ENCODE results near the gene CNTN4.

The CNTN4 gene

DNA sequence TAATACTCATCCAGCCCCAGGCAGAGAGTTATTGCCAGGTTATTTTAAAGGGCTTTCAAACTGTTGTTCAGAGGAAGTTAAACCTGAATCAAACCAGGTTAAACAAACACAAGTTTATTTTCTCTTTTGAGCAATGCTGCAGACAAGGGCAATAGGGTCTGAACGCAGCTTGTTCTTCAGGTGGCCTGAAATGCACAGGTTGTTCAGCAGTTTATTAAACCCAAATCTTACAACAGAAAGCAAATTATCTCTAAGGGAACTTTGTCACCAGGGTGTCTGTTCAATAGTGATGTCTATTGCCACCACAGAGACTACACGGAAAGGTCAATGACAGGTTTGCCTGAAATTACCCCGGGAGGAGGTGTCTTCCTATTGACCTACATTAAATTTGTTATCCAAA lies 877.5 kb downstream of the CNTN4 start:
- Histone ChIP-seq H3K9ac (ENCODE audit: low read length) (no peak overlapping the region), H3K27me3 (ENCODE audit: control insufficient read depth in 1 of 2, insufficient read depth in 1 of 2, low read length in 2 of 2) (no peaks in the 10 kb centered on the region), H2BK120ac (ENCODE audit: low read depth, low read length) (no peak overlapping the region), H3K4me3 (ENCODE audit: insufficient read depth in 1 of 2, low read depth in 1 of 2, low read length in 2 of 2) (no peak overlapping the region), H3K36me3 (ENCODE audit: control insufficient read depth in 1 of 2, insufficient read depth in 2 of 2, low read depth in 1 of 2, low read length in 2 of 2) (no peaks in the 10 kb centered on the region), H3K27ac (ENCODE audit: low read length, poor library complexity, severe bottlenecking) (no peak overlapping the region), H2BK12ac (ENCODE audit: low read length in 2 of 2) (no peak overlapping the region), H3K4me2 (ENCODE audit: low read length, poor library complexity, severe bottlenecking) (no peak overlapping the region), H2BK15ac (ENCODE audit: low read depth, poor library complexity, severe bottlenecking) (no peak overlapping the region), H3K14ac (ENCODE audit: low read length in 2 of 2) (no peak overlapping the region), H3K79me1 (replicated peaks; ENCODE audit: low read length, poor library complexity, severe bottlenecking) (no peaks in the 10 kb centered on the region), H3K23ac (ENCODE audit: low read length in 2 of 2) (no peak overlapping the region), H2AK5ac (ENCODE audit: low read length, severe bottlenecking) (no peak overlapping the region), H3K9me3 (ENCODE audit: control insufficient read depth, low read length) (no peaks in the 10 kb centered on the region), H2AFZ (ENCODE audit: low read depth, low read length) (no peak overlapping the region), H4K8ac (ENCODE audit: low read length) (no peak overlapping the region), H3K4me1 (ENCODE audit: control insufficient read depth, insufficient read depth, low read depth, low read length) (no peaks in the 10 kb centered on the region), H3K18ac (ENCODE audit: low read depth in 1 of 2, low read length in 2 of 2) (no peak overlapping the region), H4K91ac (ENCODE audit: low read length) (no peak overlapping the region), H2BK5ac (ENCODE audit: low read depth, low read length, poor library complexity, severe bottlenecking) (no peak overlapping the region), H3K4ac (ENCODE audit: low read depth in 1 of 2, low read length in 2 of 2) (no peak overlapping the region)
- DNase-seq = no peak
- 98% methylated on average over 3 of the region's 3 CpGs for WGBS

DNA sequence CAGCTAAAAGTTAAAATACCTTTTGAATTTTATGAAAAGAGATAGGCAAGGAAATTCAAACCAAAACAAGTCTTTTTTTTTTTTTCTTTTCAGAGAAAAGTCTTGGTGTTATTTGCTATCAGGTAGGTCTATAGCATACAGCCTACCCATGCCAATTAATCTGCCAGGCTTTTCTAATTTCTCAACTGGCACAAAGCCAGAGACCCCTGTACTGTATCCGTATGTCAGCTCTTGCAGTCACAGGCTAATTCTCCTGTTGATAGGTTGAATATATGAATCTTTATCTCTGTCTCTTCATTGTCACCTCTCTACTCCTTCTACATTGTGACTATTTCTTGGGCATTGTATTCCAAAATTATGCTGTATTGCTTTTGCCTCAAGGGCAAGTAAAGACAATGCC lies 878.1 kb downstream of the CNTN4 start:
- Histone ChIP-seq H2BK120ac (ENCODE audit: low read depth, low read length) (no peak overlapping the region), H3K4me1 (ENCODE audit: control insufficient read depth, insufficient read depth, low read depth, low read length) (no peaks in the 10 kb centered on the region), H3K36me3 (ENCODE audit: control insufficient read depth in 1 of 2, insufficient read depth in 2 of 2, low read depth in 1 of 2, low read length in 2 of 2) (no peaks in the 10 kb centered on the region), H3K9ac (ENCODE audit: low read length) (no peak overlapping the region), H3K4me3 (ENCODE audit: insufficient read depth in 1 of 2, low read depth in 1 of 2, low read length in 2 of 2) (no peak overlapping the region), H3K79me1 (replicated peaks; ENCODE audit: low read length, poor library complexity, severe bottlenecking) (no peaks in the 10 kb centered on the region), H2BK12ac (ENCODE audit: low read length in 2 of 2) (no peak overlapping the region), H2BK15ac (ENCODE audit: low read depth, poor library complexity, severe bottlenecking) (no peak overlapping the region), H3K23ac (ENCODE audit: low read length in 2 of 2) (no peak overlapping the region), H4K8ac (ENCODE audit: low read length) (no peak overlapping the region), H3K9me3 (ENCODE audit: control insufficient read depth, low read length) (no peaks in the 10 kb centered on the region), H3K27me3 (ENCODE audit: control insufficient read depth in 1 of 2, insufficient read depth in 1 of 2, low read length in 2 of 2) (no peaks in the 10 kb centered on the region), H3K4ac (ENCODE audit: low read depth in 1 of 2, low read length in 2 of 2) (no peak overlapping the region), H2AK5ac (ENCODE audit: low read length, severe bottlenecking) (no peak overlapping the region), H2AFZ (ENCODE audit: low read depth, low read length) (no peak overlapping the region), H3K14ac (ENCODE audit: low read length in 2 of 2) (no peak overlapping the region), H3K27ac (ENCODE audit: low read length, poor library complexity, severe bottlenecking) (no peak overlapping the region), H4K91ac (ENCODE audit: low read length) (no peak overlapping the region), H3K4me2 (ENCODE audit: low read length, poor library complexity, severe bottlenecking) (no peak overlapping the region), H2BK5ac (ENCODE audit: low read depth, low read length, poor library complexity, severe bottlenecking) (no peak overlapping the region), H3K18ac (ENCODE audit: low read depth in 1 of 2, low read length in 2 of 2) (no peak overlapping the region)
- DNase-seq = no peak
- no CpG with 5 or more reads among the region's 1 CpG for WGBS

DNA sequence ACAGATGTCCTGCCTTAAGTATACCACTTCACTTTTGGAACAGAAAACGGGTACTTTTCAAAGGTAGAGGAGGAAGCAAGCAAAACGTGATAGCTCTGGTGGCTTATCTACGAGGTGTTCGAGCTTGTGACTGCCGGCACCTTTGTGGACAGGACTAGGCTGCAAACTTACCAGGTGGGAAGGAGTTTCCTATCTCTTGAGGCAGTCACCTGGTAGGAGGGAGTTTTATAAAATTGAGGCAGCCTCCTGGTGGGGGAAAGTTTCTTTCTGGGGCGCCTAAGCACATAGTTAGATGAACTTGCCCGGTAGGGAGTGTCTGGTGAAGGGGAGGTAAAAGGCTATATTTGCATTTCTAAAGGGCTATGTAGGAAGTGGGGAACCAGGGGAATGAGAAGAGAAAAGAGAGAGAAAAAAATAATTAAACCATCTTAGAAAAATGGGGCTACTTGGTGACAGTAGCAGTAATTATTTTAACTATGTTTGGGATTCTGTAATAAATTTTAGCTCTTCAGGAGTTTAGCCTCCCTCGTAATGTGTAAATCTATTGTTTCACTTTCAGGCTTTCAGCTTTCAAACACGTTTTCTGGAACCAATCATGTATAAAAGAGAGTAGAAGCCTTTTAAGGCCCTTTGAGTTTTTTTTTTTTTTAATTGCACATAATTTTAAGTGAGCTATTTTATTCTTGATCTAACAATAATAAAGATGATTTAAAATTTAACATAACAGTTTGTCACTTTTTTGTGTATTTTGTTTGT lies 880.5 kb downstream of the CNTN4 start:
- Histone ChIP-seq H3K18ac (ENCODE audit: low read depth in 1 of 2, low read length in 2 of 2) (no peak overlapping the region), H3K27ac (ENCODE audit: low read length, poor library complexity, severe bottlenecking) (no peak overlapping the region), H3K14ac (ENCODE audit: low read length in 2 of 2) (no peak overlapping the region), H3K36me3 (ENCODE audit: control insufficient read depth in 1 of 2, insufficient read depth in 2 of 2, low read depth in 1 of 2, low read length in 2 of 2) (no peaks in the 10 kb centered on the region), H4K91ac (ENCODE audit: low read length) (no peak overlapping the region), H3K9me3 (ENCODE audit: control insufficient read depth, low read length) (no peaks in the 10 kb centered on the region), H2BK120ac (ENCODE audit: low read depth, low read length) (no peak overlapping the region), H3K4me2 (ENCODE audit: low read length, poor library complexity, severe bottlenecking) (no peak overlapping the region), H2BK15ac (ENCODE audit: low read depth, poor library complexity, severe bottlenecking) (no peak overlapping the region), H3K23ac (ENCODE audit: low read length in 2 of 2) (no peak overlapping the region), H3K4me1 (ENCODE audit: control insufficient read depth, insufficient read depth, low read depth, low read length) (no peaks in the 10 kb centered on the region), H3K4ac (ENCODE audit: low read depth in 1 of 2, low read length in 2 of 2) (no peak overlapping the region), H2AFZ (ENCODE audit: low read depth, low read length) (no peak overlapping the region), H2AK5ac (ENCODE audit: low read length, severe bottlenecking) (no peak overlapping the region), H3K4me3 (ENCODE audit: insufficient read depth in 1 of 2, low read depth in 1 of 2, low read length in 2 of 2) (no peak overlapping the region), H2BK5ac (ENCODE audit: low read depth, low read length, poor library complexity, severe bottlenecking) (no peak overlapping the region), H3K9ac (ENCODE audit: low read length) (no peak overlapping the region), H3K27me3 (ENCODE audit: control insufficient read depth in 1 of 2, insufficient read depth in 1 of 2, low read length in 2 of 2) (no peaks in the 10 kb centered on the region), H4K8ac (ENCODE audit: low read length) (no peak overlapping the region), H2BK12ac (ENCODE audit: low read length in 2 of 2) (no peak overlapping the region), H3K79me1 (replicated peaks; ENCODE audit: low read length, poor library complexity, severe bottlenecking) (no peaks in the 10 kb centered on the region)
- 53% methylated on average over 7 of the region's 9 CpGs for WGBS
- DNase-seq = no peak

DNA sequence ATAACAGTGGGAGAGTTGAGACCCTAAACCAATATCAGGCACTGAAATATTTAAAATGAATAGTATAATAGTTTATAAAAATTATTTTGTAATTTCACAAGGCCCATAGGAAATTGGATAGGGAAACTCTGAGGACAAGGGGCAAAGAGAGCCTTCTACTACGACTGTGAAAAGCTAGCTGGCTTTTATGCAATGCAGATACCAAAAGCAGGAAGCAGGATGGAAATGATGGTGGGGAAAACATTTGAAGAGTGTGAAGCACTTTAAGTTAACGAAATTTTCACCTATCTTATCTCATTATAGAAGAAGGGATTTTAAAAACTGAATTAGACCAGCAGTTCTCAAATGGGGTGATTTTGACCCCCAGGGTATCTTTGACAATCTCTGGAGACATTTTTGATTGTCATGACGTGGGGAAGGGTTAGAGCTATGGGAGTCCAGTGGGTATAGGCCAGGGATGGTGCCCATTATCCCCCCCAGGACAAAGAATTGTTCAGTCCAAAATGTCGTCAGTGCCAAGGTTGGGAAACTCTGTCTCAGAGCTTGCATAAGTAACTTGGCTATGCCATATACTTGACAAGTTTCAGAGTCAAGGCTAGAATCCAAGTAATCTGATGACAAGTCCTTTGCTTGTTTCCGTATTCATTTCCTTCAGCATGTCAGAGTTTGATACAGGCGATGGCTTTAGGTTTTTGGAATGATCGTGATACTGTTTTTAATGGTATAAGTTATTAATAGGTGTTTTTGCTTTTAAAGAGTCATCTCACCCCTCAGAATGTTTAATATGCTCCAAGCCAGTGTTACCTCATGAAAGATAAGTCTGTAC lies 885.6 kb downstream of the CNTN4 start:
- Histone ChIP-seq H3K4me3 (ENCODE audit: insufficient read depth in 1 of 2, low read depth in 1 of 2, low read length in 2 of 2) (no peak overlapping the region), H4K8ac (ENCODE audit: low read length) (no peak overlapping the region), H3K14ac (ENCODE audit: low read length in 2 of 2) (no peak overlapping the region), H2BK12ac (ENCODE audit: low read length in 2 of 2) (no peak overlapping the region), H3K4me2 (ENCODE audit: low read length, poor library complexity, severe bottlenecking) (no peak overlapping the region), H2BK120ac (ENCODE audit: low read depth, low read length) (no peak overlapping the region), H3K23ac (ENCODE audit: low read length in 2 of 2) (no peak overlapping the region), H3K36me3 (ENCODE audit: control insufficient read depth in 1 of 2, insufficient read depth in 2 of 2, low read depth in 1 of 2, low read length in 2 of 2) (no peaks in the 10 kb centered on the region), H3K79me1 (replicated peaks; ENCODE audit: low read length, poor library complexity, severe bottlenecking) (no peaks in the 10 kb centered on the region), H3K27me3 (ENCODE audit: control insufficient read depth in 1 of 2, insufficient read depth in 1 of 2, low read length in 2 of 2) (no peaks in the 10 kb centered on the region), H3K9me3 (ENCODE audit: control insufficient read depth, low read length) (no peaks in the 10 kb centered on the region), H4K91ac (ENCODE audit: low read length) (no peak overlapping the region), H3K27ac (ENCODE audit: low read length, poor library complexity, severe bottlenecking) (no peak overlapping the region), H2BK5ac (ENCODE audit: low read depth, low read length, poor library complexity, severe bottlenecking) (no peak overlapping the region), H2BK15ac (ENCODE audit: low read depth, poor library complexity, severe bottlenecking) (no peak overlapping the region), H3K9ac (ENCODE audit: low read length) (no peak overlapping the region), H2AFZ (ENCODE audit: low read depth, low read length) (no peak overlapping the region), H2AK5ac (ENCODE audit: low read length, severe bottlenecking) (no peak overlapping the region), H3K4ac (ENCODE audit: low read depth in 1 of 2, low read length in 2 of 2) (no peak overlapping the region), H3K4me1 (ENCODE audit: control insufficient read depth, insufficient read depth, low read depth, low read length) (no peaks in the 10 kb centered on the region), H3K18ac (ENCODE audit: low read depth in 1 of 2, low read length in 2 of 2) (no peak overlapping the region)
- no peak for DNase-seq
- WGBS = 73% methylated on average over 6 of the region's 7 CpGs
